ENCODE results near the gene TMEM233.

TMEM233 gene

DNA sequence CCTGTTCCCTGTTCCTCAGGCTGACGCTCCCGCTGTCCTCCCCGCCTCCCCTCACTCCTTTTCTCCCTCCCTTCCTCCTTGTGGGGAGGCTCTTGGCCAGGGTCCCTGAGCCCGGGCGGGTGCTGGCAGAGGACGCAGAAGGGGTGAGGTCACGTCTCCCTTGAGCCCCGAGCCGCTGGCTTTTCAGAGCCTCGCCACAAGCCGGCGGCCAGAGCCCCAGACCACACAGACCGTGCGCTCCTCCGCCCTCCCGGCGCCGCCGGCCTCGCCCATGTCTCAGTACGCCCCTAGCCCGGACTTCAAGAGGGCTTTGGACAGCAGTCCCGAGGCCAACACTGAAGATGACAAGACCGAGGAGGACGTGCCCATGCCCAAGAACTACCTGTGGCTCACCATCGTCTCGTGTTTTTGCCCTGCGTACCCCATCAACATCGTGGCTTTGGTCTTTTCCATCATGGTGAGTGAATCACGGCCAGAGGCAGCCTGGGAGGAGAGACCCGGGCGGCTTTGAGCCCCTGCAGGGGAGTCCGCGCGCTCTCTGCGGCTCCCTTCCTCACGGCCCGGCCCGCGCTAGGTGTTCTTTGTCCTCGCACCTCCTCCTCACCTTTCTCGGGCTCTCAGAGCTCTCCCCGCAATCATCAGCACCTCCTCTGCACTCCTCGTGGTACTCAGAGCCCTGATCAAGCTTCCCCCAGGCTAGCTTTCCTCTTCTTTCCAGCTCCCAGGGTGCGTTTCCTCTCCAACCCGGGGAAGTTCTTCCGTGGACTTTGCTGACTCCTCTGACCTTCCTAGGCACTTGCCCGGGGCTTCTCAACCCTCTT is at the start of gene TMEM233:
TSS of gene TMEM233 (plus strand) at position 197 of the 821 bp plus-strand sequence. CDS start at position 272, 75 bp downstream.
- no peak for DNase-seq

DNA sequence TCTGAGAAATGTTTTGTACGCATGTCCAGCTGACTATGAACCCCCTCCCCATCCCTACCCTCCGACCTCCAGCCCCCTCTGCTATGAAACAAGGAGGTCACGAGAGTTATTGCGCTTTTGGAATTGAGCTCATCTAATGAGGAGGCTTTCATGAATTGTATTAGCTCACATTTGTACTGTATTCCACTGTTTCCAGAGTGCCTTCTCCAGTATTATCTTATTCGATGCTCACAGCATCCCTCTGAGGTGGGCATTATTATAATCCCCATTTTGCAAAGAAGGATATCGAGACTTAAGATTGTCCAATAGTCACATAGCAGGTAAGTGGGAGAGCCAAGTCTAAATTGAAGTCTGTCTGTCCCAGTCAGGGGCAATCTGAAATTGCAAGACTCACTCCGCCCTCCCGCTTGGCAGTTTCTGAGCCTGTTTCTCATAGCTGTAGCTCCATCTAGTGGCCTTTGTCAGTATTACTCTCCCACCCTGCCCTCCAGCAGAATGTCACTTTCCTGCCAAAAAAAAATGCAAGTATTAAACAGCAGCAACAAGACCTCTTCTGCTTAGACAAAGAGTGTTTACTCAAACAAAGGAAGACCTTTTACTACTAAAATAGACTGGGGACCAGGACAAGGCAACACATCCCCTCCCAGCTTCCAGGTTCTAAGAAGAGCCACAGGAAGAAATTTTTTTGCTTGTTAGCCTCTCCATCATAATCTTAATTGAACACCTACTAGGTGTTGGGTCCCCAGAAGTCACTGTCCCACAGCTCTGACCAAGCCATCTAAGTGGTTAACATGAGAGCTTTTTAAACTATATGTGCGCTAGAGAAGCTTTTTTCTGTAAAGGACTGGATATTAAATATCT is 48.6 kb upstream of the TMEM233 start:
- DNase-seq: peak in 1 of 2 experiments; percentile 73

DNA sequence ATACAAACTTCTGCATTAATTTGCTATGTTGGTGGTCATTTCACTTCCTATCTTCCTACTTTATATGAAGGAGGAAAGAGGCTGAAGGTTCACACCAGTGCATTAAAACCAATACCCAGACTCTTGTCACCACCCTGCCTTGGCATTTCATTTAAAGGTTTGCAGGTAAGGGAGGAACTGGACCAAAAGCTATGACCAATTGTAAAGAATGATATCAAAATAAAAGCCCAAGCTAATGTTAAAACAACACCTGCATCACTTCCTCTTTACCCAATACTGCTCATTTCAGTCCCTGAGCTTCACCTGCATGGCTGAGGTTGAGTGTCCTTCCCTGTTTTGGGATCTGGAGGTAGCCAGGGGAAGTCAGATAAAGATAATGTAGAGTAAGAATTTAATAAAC is 47.2 kb upstream of the TMEM233 start:
- DNase-seq: no peak

DNA sequence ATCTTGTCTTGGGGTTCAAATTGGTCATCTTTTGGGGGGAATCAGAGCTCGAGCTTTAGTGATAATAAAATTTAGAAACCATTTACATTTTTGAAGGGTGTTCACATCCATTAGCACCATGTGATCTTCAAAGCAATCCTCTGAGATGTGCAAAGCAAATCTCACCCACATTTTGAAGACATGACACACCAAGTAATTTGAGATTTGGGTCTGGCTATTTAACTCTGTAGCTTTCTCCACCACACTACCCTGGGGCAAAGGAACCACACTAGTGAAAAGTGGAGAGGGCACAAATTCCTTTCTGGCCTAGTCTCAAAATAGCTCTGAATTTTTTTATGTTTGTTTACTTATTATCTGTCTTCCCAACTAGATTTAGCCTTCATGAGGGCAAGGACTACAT is 46.6 kb upstream of the TMEM233 start:
- no peak for DNase-seq

DNA sequence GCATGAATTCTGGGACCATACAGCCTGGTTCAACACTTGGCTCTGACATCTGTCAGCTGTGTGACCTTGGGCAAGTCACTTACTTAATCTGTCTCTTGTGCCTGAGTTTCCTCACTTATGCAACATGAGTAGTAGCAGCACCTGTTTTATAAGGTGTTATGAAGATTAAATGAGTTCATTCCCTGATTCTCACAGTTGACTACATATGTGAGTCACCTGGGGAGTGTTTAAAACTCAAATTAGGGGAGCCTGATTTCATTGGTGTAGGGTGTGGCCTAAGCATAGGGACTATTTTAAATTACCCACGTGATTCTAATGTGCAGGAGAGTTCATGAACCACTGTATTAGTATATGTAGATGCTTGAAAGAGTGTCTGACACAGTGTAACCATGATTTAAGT is 36.7 kb upstream of the TMEM233 start:
- DNase-seq: no peak

DNA sequence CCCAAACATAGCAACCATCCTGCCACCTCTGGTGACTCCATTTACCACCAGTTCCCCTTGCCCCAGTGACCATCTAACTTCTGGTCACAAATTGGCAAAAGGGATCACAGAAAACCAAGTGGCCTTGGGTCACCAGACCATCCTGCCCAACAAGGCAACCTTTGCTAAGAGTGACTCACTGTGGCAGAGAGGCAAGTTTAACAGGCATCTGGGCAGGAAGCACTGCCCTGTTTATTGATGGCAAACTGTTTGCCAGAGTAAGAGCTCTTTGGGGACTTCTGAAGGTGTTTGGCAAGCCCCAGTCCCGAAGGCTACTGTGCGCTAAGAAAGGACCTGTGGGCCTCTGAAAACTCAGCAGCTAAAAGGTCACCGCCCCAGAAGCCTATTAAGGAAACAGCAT is 28.2 kb upstream of the TMEM233 start:
- no peak for DNase-seq

DNA sequence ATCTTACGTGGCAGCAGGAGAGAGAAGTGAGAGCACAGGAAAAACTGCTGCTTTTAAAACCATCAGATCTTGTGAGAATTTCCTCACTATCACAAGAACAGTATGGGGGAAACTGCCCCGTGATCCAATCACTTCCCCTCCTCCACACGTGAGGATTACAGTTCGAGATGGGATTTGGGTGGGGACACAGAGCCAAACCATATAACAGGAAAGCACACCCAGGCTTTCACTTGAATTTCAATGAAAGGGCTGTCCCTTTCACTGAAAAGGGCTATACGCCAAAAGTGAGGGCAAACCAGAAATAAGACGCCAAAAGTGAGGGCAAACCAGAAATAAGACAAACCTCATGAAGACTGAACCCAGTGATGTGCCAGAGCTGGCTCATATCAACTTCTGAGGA is 22.8 kb upstream of the TMEM233 start:
- DNase-seq: no peak

DNA sequence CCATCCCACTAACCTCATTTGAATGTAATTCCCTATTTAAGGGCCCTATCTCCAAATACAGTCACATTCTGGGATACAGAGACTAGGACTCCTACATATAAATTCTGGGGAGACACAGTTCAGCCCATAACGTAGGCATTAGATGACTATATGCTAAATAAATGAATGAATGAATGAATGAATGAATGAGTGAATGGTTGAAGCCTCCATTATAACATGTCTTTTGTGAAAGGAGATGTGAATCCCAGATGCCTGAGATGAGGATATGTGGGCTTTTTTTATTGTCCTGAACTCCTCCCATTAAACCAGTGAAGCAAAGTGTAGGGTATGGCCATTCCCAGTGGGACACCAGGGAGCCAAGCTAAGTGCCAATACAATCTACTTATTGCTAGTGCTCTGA is 20.5 kb upstream of the TMEM233 start:
- no peak for DNase-seq

DNA sequence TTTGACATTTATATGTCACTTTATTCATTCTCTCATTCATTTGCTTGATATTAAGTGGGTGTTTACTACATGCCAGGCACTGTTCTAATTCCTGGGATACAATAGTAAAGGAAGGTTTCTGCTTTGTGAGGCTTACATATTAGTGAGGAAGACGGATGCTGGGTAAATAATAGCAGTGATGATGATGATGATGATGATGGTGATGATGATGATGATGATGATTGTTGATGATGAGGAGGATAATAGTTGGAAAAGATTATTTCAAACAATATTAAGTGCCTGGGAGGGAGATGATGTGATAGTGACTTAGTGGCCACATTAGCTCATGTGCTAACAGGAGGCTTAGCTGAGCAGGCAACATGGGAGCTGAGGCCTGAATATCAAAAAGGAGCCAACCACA is 19.3 kb upstream of the TMEM233 start:
- no peak for DNase-seq

DNA sequence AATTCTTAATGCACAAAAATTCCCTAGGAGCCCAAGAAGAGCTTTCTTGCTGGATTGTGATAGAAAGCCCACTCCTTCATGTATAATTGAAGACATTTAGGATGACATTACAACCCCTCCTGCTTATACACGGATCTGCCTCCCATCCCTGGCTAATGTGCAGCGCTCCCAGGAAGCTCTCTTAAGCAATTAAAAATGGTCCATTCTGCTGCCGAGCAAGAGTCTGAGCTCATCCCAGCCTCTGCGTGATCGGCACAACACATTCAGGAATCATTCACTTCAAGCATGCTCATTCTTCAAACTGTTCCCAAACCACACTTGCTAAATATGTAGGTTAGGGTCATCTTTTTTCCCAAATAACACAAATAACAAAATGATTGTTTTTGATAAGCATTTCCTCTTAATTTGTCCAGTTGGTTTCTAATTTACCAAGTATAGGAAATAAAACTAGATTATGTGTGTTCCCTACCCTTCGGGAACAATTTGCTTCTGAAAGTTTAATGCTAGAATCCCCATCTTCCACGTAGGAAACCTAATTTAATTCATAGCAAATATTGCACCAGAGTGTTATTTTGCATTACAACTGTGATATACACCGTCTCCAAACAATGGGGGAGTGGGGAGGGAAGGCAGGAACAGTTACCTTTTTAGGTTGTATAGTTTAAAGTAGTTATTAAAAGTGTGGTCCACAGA is 17.3 kb upstream of the TMEM233 start:
- DNase-seq: no peak

DNA sequence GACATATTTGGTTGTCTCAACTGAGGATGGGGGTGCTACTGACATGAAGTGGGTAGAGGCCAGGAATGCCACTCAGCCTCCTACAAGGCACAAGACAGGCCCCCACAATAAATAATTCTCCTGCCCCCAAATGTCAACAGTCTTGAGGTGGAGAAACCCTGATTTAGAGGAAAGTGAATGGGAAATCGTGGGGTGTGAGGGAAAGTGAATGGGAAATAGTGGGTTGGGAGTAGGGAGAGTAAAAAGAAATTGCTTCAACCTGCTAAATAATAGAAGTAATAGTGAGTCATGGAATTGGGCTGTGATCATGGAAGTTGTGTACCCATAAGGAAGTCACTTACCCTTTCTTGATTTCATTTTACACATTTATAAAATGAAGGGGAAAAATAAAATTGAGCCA is 16.7 kb upstream of the TMEM233 start:
- no peak for DNase-seq

DNA sequence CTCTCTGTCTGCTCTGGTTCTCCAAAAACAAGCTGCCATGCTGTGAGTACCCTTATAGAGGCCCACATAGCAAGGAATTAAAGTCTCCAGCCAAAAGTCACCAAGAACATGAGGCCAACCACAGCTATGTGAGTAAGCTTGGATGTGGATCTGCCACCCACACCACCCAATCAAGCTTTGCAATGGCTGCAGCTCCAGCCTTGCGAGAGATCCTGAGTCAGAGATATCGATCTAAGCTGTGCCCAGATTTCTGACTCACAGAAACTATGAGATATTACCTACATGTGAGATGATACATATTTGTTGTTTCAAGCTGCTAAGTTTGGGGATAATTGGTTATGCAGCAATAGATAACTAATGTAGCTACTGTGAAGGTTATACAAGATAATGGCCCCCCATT is 15.5 kb upstream of the TMEM233 start:
- DNase-seq: no peak

DNA sequence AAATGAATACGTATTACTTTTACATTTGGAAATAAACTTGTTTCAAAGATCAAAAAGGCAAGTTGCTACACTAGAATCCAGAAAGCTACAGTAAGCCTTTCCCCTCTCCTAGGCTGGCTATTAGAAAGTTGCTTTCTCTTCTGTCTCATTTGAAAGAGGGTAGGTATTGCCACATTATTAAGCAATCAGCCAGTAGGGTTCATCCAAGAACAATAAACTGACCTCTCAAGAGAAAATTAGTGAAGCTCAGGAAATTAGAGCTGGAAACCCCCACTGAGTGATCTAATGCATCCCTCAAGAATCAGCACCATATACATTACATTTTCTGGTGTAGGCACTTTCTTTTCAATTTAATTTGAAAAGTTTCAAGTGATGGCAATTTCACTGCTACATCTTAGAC is 4.5 kb upstream of the TMEM233 start:
- no peak for DNase-seq

DNA sequence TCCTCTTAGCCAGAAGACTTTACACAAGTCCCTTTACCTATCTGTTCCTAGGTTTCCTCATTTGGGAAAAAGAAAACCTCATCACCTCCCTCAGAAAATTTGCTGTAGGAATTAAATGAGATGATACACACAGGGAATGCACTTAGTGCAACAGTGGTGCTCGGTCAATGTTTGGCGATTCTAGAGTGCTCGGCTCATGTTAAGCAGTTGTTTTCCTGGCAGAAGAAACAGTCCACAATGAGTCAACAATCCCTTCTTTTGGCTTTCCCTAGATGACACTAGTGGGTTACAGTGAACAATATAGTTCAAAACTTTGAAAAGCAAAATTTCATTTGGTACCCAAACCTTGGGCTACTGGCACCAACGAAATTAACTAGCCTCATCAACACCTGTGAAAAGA is 3.9 kb upstream of the TMEM233 start:
- no peak for DNase-seq

DNA sequence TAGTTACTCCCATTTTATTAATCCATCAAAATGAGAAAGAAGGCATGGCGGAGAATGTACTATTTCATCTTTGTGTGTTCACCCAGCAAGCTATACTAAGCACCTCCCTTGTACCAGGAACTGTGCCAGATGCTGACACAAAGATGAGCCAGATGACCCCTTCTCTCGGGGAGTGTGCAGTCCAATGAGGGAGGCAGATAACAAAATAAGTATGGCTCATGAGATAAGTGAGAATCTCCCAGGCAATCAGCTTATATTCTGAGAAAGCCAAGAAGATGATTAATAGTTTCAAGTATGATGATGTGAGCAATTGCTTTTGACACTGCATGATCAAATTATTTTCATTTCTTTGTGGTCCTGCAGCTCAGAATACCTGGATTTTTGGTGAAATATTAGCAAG is 1.3 kb upstream of the TMEM233 start:
- no peak for DNase-seq

DNA sequence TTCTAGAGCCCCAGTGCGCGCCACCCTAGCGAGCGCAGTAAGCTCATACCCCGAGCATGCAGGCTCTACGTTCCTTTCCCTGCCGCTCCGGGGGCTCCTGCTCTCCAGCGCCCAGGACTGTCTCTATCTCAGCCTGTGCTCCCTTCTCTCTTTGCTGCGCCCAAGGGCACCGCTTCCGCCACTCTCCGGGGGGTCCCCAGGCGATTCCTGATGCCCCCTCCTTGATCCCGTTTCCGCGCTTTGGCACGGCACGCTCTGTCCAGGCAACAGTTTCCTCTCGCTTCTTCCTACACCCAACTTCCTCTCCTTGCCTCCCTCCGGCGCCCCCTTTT is 791 bp downstream of the TMEM233 start:
- no peak for DNase-seq

DNA sequence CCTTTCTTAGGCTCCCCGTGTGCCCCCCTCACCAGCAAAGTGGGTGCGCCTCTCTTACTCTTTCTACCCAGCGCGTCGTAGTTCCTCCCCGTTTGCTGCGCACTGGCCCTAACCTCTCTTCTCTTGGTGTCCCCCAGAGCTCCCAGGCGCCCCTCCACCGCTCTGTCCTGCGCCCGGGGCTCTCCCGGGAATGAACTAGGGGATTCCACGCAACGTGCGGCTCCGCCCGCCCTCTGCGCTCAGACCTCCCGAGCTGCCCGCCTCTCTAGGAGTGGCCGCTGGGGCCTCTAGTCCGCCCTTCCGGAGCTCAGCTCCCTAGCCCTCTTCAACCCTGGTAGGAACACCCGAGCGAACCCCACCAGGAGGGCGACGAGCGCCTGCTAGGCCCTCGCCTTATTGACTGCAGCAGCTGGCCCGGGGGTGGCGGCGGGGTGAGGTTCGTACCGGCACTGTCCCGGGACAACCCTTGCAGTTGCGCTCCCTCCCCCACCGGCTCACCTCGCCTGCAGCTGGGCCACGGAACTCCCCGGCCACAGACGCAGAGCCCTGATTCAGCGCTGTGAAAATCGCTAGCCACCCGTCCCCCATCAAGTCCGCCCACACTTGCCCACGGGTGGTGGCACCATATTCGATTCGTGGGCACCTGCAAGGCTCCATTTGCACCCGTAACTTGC is 1.3 kb downstream of the TMEM233 start:
- no peak for DNase-seq

DNA sequence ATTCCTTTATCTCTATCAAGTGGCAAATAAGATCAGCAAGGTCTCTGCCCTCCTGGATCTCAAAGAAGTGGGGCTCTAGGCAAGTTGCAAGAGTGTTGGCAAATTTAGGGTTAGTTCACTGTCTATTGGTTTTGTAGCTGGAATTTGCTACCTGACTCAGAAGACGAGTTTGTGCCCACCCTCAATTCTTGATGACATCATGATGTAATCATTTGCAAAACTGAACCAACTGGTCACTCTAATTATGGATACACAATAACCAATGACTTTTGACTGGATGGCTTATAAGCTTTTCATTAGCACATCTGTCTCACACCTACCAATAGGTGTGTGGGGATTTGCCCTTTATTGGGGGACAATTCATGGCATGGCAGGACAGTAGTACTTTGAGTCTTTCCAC is 4.6 kb downstream of the TMEM233 start:
- no peak for DNase-seq

DNA sequence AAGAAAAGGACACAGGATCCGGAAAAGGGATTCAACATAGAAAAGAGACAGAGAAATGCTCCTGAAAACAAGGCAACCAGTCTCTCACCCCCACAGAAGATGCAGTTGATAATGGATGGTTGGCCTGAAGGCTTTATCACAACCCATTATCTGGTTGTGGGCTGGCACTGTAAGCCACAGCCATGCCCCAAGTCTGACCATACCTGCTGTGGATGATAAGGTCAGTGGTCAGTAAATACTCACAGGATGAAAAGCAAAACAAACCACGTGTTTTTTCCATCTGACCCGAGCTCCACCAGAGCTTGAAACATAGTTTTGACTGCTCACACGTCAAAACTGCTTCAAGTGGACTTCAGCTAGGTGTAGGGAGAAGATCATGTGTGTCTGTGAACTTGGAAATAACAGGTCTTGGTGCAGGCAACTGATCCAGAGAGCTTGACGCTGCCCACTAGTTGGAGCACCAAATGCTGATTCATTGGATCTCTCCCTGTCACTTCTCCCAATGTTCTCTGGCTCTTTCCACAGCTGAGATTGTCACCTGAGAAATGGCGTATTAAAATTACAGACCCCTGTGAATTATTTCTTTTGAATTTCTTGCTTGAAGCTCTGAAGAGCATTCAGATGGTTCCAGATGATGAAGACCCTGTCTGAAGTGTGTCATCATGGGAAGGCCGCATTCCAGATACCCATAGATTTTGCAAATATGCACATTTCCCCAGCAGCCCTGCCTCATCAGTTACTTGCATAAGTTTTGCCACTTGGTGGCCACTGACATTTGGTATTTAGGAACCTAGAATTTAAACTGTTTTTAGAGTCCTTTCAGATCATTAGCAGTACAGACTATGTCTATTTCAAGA is 8.5 kb downstream of the TMEM233 start:
- DNase-seq: no peak

DNA sequence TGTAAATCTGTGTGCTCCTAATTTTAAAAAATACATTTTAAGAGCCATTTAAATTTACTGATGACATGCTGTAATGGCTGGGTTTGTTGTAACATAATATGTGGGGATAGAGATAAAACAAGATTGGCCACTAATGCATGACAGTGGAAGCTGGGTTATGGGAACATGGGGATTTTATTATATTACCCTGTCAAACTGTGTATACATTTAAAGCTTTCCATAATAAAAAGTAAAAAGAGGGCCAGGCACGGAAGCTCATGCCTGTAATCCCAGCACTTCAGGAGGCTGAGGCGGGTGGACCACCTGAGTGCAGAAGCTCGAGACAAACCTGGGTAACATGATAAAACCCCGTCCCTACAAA is 9.1 kb downstream of the TMEM233 start:
- DNase-seq: no peak

DNA sequence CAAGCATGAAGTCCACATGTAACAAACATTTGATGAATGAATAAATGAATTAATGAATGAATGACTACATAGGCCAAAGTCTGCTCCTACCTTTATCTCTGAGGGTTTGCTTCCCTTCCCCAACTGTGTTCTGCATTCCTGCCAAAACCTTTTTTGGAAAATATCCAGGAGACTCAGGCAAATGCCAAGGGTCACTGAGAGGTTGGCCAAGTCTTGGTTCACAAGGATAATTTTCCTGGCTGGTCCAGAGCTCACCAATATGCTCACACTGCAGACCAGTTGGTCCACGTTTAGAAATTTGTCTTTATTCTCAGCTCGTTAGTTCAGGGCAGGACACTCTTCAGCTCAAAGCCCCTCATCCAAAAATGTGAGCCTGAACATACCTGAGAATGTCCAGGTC is 10.2 kb downstream of the TMEM233 start:
- no peak for DNase-seq

DNA sequence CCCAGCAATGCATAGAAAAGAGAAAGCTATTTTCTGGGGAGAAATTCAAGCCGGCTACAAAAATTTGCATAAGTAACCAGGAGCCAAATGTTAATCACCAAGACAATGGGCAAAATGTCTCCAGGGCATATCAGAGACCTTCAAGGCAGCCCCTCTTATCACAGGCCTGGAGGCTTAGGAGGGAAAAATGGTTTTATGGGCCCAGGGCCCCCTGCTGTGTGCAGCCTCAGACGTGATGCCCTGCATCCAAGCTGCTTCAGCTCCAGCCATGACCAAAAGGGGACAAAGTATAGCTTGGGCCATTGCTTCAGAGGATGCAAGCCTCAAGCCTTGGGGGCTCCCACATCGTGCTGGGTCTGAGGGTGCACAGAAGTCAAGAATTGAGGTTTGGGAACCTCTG is 15.8 kb downstream of the TMEM233 start:
- DNase-seq: no peak
